WTC11 (cell line): ENCODE data around the gene NEDD4. TPM values are rescaled to one million over a fixed set of nuclear protein-coding genes. Genes with fewer than 3 reads are reported as not detected.
"Not testable (repeated sequence)": the region's sequence is repeated elsewhere in the genome, so short reads cannot be mapped to it uniquely, and the experiment has no call there.

Experiments
- ATAC-seq: fragments of 200-7000 bp; cut with Tn5 transposase; 2 replicates; pipeline ENCODE4 v1.10.0; 2021; ENCODE audit warnings: mild to moderate bottlenecking, moderate library complexity
- CTCF ChIA-PET: fragments of 300-600 bp; sonication (Branson Sonifier 250); formaldehyde crosslinking; loops from one replicate; lab custom pipeline; 2021; ENCODE audit warnings: antibody characterized with exemption; lab: Charles Lee
- POLR2A ChIA-PET: fragments of 350-600 bp; sonication (Branson Sonifier 250); formaldehyde crosslinking; loops from one replicate; lab custom pipeline; 2021; ENCODE audit warnings: antibody characterized with exemption; lab: Charles Lee
- DNase-seq: peaks from one replicate; pipeline ENCODE4 v3.0.0; 2021; ENCODE audit warnings: low spot score
- H3K27ac Mint-ChIP-seq: 2 replicates; pipeline ENCODE4 v1.8.0; 2021; ENCODE audit warnings: mixed read lengths
- H3K27me3 Mint-ChIP-seq: 2 replicates; pipeline ENCODE4 v1.8.0; 2021; ENCODE audit warnings: low read depth, mild to moderate bottlenecking, moderate library complexity, mixed read lengths
- H3K36me3 Mint-ChIP-seq: 2 replicates; pipeline ENCODE4 v1.8.0; 2021; ENCODE audit warnings: mixed read lengths
- H3K4me1 Mint-ChIP-seq: 2 replicates; pipeline ENCODE4 v1.8.0; 2022; ENCODE audit warnings: mixed read lengths
- H3K4me3 Mint-ChIP-seq: 2 replicates; pipeline ENCODE4 v1.8.0; 2021; ENCODE audit warnings: mild to moderate bottlenecking, moderate library complexity, mixed read lengths
- H3K9me3 Mint-ChIP-seq: 2 replicates; pipeline ENCODE4 v1.8.0; 2021; ENCODE audit warnings: mixed read lengths
- ATF3 ChIP-seq: sonication (generic); formaldehyde crosslinking; conservative IDR thresholded peaks from 2 replicates; pipeline ENCODE4 v1.8.1; 2022; ENCODE audit warnings: mild to moderate bottlenecking, missing genetic modification reagents
- CREM ChIP-seq: sonication (generic); formaldehyde crosslinking; IDR thresholded peaks from 2 replicates; pipeline ENCODE4 v1.8.1; 2022; ENCODE audit warnings: mild to moderate bottlenecking, missing genetic modification reagents, moderate library complexity
- E2F1 ChIP-seq: sonication (generic); formaldehyde crosslinking; IDR thresholded peaks from 2 replicates; pipeline ENCODE4 v1.8.0; 2022; ENCODE audit warnings: mild to moderate bottlenecking, missing genetic modification reagents
- E2F5 ChIP-seq: sonication (generic); formaldehyde crosslinking; IDR thresholded peaks from 2 replicates; pipeline ENCODE4 v1.8.1; 2022; ENCODE audit warnings: mild to moderate bottlenecking, moderate library complexity, missing genetic modification reagents
- ELF4 ChIP-seq: sonication (generic); formaldehyde crosslinking; IDR thresholded peaks from 2 replicates; pipeline ENCODE4 v1.8.1; 2022; ENCODE audit warnings: low read depth, mild to moderate bottlenecking, moderate library complexity, missing genetic modification reagents
- FOXK1 ChIP-seq: sonication (generic); formaldehyde crosslinking; IDR thresholded peaks from 2 replicates; pipeline ENCODE4 v1.8.0; 2022; ENCODE audit warnings: mild to moderate bottlenecking, moderate library complexity, missing genetic modification reagents
- FOXP1 ChIP-seq: sonication (generic); formaldehyde crosslinking; IDR thresholded peaks from 2 replicates; pipeline ENCODE4 v1.8.0; 2022; ENCODE audit warnings: missing genetic modification reagents, mild to moderate bottlenecking, moderate library complexity, borderline replicate concordance
- JAZF1 ChIP-seq: fragments of 250-450 bp; sonication (Bioruptor Pico); IDR thresholded peaks from 2 replicates; pipeline ENCODE4 v1.9.0; 2021; ENCODE audit warnings: moderate library complexity, mild to moderate bottlenecking, inconsistent platforms
- JUN ChIP-seq: sonication (generic); formaldehyde crosslinking; IDR thresholded peaks from 2 replicates; pipeline ENCODE4 v1.8.0; 2023; ENCODE audit warnings: mild to moderate bottlenecking, missing genetic modification reagents
- MAX ChIP-seq: sonication (generic); formaldehyde crosslinking; IDR thresholded peaks from 2 replicates; pipeline ENCODE4 v1.8.0; 2022; ENCODE audit warnings: mild to moderate bottlenecking, missing genetic modification reagents
- MYBL2 ChIP-seq: sonication (generic); formaldehyde crosslinking; IDR thresholded peaks from 2 replicates; pipeline ENCODE4 v1.8.1; 2023; ENCODE audit warnings: mild to moderate bottlenecking, moderate library complexity, missing genetic modification reagents
- NR1H2 ChIP-seq: sonication (generic); formaldehyde crosslinking; IDR thresholded peaks from 2 replicates; pipeline ENCODE4 v1.9.0; 2021; ENCODE audit warnings: mild to moderate bottlenecking, moderate library complexity, missing genetic modification reagents
- PRDM15 ChIP-seq: sonication (generic); formaldehyde crosslinking; IDR thresholded peaks from 2 replicates; pipeline ENCODE4 v1.8.0; 2022; ENCODE audit warnings: missing genetic modification reagents
- PREB ChIP-seq: sonication (generic); formaldehyde crosslinking; IDR thresholded peaks from 2 replicates; pipeline ENCODE4 v1.8.1; 2022; ENCODE audit warnings: mild to moderate bottlenecking, missing genetic modification reagents, moderate library complexity, borderline replicate concordance
- TEAD4 ChIP-seq: sonication (generic); formaldehyde crosslinking; IDR thresholded peaks from 2 replicates; pipeline ENCODE4 v1.8.0; 2022; ENCODE audit warnings: mild to moderate bottlenecking, missing genetic modification reagents
- ZBTB21 ChIP-seq: sonication (generic); formaldehyde crosslinking; IDR thresholded peaks from 2 replicates; pipeline ENCODE4 v1.8.1; 2023; ENCODE audit warnings: mild to moderate bottlenecking, missing genetic modification reagents, borderline replicate concordance
- ZNF121 ChIP-seq: sonication (generic); formaldehyde crosslinking; IDR thresholded peaks from 2 replicates; pipeline ENCODE4 v1.8.0; 2023; ENCODE audit warnings: missing genetic modification reagents
- ZNF219 ChIP-seq: sonication (generic); formaldehyde crosslinking; IDR thresholded peaks from 2 replicates; pipeline ENCODE4 v1.8.0; 2023; ENCODE audit warnings: missing genetic modification reagents, mild to moderate bottlenecking, borderline replicate concordance
- ZNF281 ChIP-seq: sonication (generic); formaldehyde crosslinking; IDR thresholded peaks from 2 replicates; pipeline ENCODE4 v1.8.0; 2023; ENCODE audit warnings: mild to moderate bottlenecking, missing genetic modification reagents
- total RNA-seq: library from RNA; stranded (reverse); gene quantifications from 3 replicates; pipeline ENCODE4 v1.2.3, GENCODE V29; 2021

NEDD4 gene
- total RNA-seq, 1 experiment from 2014 or later: 4.5 TPM

GRCh38 chr15:55823191-55823670 is 170.2 kb downstream of the NEDD4 start (continued):
- TF ChIP-seq E2F5 (CRISPR knock-in tag): no peak
- no peak for TF ChIP-seq TEAD4 (CRISPR knock-in tag)
- no peak for TF ChIP-seq PREB

- not testable (repeated sequence) for H3K27ac Mint-ChIP-seq
These were observed 171.7 kb downstream of the NEDD4 start for GRCh38 chr15:55821740-55822139.

GRCh38 chr15:55820043-55820442 is 173.4 kb downstream of the NEDD4 start:
- no peak overlapping the region for H3K4me3 Mint-ChIP-seq
- peaks cover 6% of the 10 kb centered on the region for H3K4me1 Mint-ChIP-seq
- H3K9me3 Mint-ChIP-seq: peaks cover 4% of the 10 kb centered on the region; the same call in 1 of the 2 replicates
- CTCF ChIA-PET: interaction anchor here (1.0 to 2.1 kb wide), 7 partner anchors 21 to 306 kb away, joined by 3 to 7 read pairs (median 4); no protein-coding TSS in a partner anchor
- no peak for ATAC-seq
- no peak for TF ChIP-seq ZBTB21
- TF ChIP-seq, all 79 proteins: peak for 0
- no peak overlapping the region for H3K27ac Mint-ChIP-seq
- POLR2A ChIA-PET: no interaction called here
- H3K36me3 Mint-ChIP-seq: no peaks in the 10 kb centered on the region
- H3K27me3 Mint-ChIP-seq: no peaks in the 10 kb centered on the region
- no peak for DNase-seq

More at GRCh38 chr15:55821740-55822139, 171.7 kb downstream of the NEDD4 start:
- DNase-seq, H3K4me3 Mint-ChIP-seq, H3K9me3 Mint-ChIP-seq, POLR2A ChIA-PET, H3K27me3 Mint-ChIP-seq, ATAC-seq, H3K4me1 Mint-ChIP-seq, H3K36me3 Mint-ChIP-seq: not testable (repeated sequence)
- CTCF ChIA-PET: interaction anchor here (1.4 to 2.1 kb wide), 3 partner anchors 47 to 173 kb away, joined by 3 to 7 read pairs (median 3); no protein-coding TSS in a partner anchor

- H3K4me1 Mint-ChIP-seq: peaks cover 6% of the 10 kb centered on the region
- H3K36me3 Mint-ChIP-seq: no peaks in the 10 kb centered on the region
- ChIA-PET POLR2A (no interaction called here), CTCF (interaction anchor here (1.0 to 2.1 kb wide), 5 partner anchors 20 to 305 kb away, joined by 3 to 7 read pairs (median 4); no protein-coding TSS in a partner anchor)
- DNase-seq (no peak), ATAC-seq (no peak)
- H3K27ac Mint-ChIP-seq: no peak overlapping the region
- H3K27me3 Mint-ChIP-seq: no peaks in the 10 kb centered on the region
- H3K9me3 Mint-ChIP-seq: peaks cover 4% of the 10 kb centered on the region; the same call in 1 of the 2 replicates
- H3K4me3 Mint-ChIP-seq: no peak overlapping the region
- TF ChIP-seq JUN (no peak), MAX (CRISPR knock-in tag) (no peak), JAZF1 (no peak), MYBL2 (CRISPR knock-in tag) (no peak), CREM (CRISPR knock-in tag) (no peak), ELF4 (CRISPR knock-in tag) (no peak), PRDM15 (CRISPR knock-in tag) (no peak), ATF3 (CRISPR knock-in tag) (no peak), ZNF121 (CRISPR knock-in tag) (no peak), ZNF281 (CRISPR knock-in tag) (no peak), ZNF219 (no peak), E2F1 (no peak), FOXP1 (CRISPR knock-in tag) (no peak), FOXK1 (no peak), NR1H2 (no peak)
These were observed 173.9 kb downstream of the NEDD4 start for GRCh38 chr15:55819397-55820034.
